OCI-LY1 (cell line): ENCODE data around the gene TSPAN4.

Experiments used
- H2AFZ ChIP-seq: fragments of 200-600 bp; sonication (generic), shearing (Covaris generic); 2 replicates; pipeline ENCODE4 v1.6.0; 2014; ENCODE audit warnings: antibody characterized with exemption, mild to moderate bottlenecking, low read length
- H3F3A ChIP-seq: fragments of 200-600 bp; sonication (generic), shearing (Covaris generic); 2 replicates; pipeline ENCODE4 v1.6.0; 2014; ENCODE audit warnings: mild to moderate bottlenecking, antibody characterized with exemption, low read length, moderate library complexity; ENCODE audit not compliant: insufficient read depth
- H3K27ac ChIP-seq: fragments of 200-600 bp; sonication (generic); 2 replicates; pipeline ENCODE4 v1.5.1; 2014; ENCODE audit warnings: low read length, mixed run types, mild to moderate bottlenecking, low read depth; ENCODE audit not compliant: poor library complexity, severe bottlenecking
- H3K27me3 ChIP-seq: fragments of 200-600 bp; sonication (generic); 2 replicates; pipeline ENCODE4 v1.6.0; 2014; ENCODE audit warnings: antibody characterized with exemption, mild to moderate bottlenecking, low read length, moderate library complexity; ENCODE audit not compliant: insufficient read depth
- H3K36me3 ChIP-seq: fragments of 200-600 bp; sonication (generic); 2 replicates; pipeline ENCODE4 v1.6.1; 2014; ENCODE audit warnings: mild to moderate bottlenecking, antibody characterized with exemption, low read length, moderate library complexity, mixed read lengths; ENCODE audit not compliant: insufficient read depth
- H3K4me1 ChIP-seq: fragments of 200-600 bp; sonication (generic); 2 replicates; pipeline ENCODE4 v1.5.1; 2014; ENCODE audit warnings: mild to moderate bottlenecking, low read length, moderate library complexity; ENCODE audit not compliant: insufficient read depth, severe bottlenecking
- H3K4me2 ChIP-seq: fragments of 200-600 bp; sonication (generic), shearing (Covaris generic); 2 replicates; pipeline ENCODE4 v1.6.1; 2014; ENCODE audit warnings: low read length
- H3K4me3 ChIP-seq: fragments of 200-600 bp; sonication (generic); 2 replicates; pipeline ENCODE4 v1.5.1; 2014; ENCODE audit warnings: low read length, low read depth, mild to moderate bottlenecking, mixed read lengths; ENCODE audit not compliant: poor library complexity, severe bottlenecking
- H3K79me2 ChIP-seq: fragments of 200-600 bp; shearing (Covaris generic); 2 replicates; pipeline ENCODE4 v1.6.1; 2016; ENCODE audit warnings: mixed run types, low read length, mixed read lengths; ENCODE audit not compliant: insufficient read depth
- H3K9ac ChIP-seq: fragments of 200-600 bp; sonication (generic), shearing (Covaris generic); 2 replicates; pipeline ENCODE4 v1.6.1; 2014; ENCODE audit warnings: mild to moderate bottlenecking, low read length, mixed read lengths
- H3K9me2 ChIP-seq: fragments of 200-600 bp; sonication (generic), shearing (Covaris generic); 2 replicates; pipeline ENCODE4 v1.6.1; 2014; ENCODE audit warnings: low read depth, mild to moderate bottlenecking, low read length, mixed read lengths
- H3K9me3 ChIP-seq: fragments of 200-600 bp; shearing (Covaris generic); 2 replicates; pipeline ENCODE4 v1.6.1; 2014; ENCODE audit warnings: low read length, mixed read lengths
- H4K20me1 ChIP-seq: fragments of 200-600 bp; sonication (generic), shearing (Covaris generic); 2 replicates; pipeline ENCODE4 v1.6.0; 2016; ENCODE audit warnings: mild to moderate bottlenecking, low read length; ENCODE audit not compliant: insufficient read depth
- CTCF ChIP-seq: fragments of 200-600 bp; sonication (generic), shearing (Covaris generic); IDR thresholded peaks from 2 replicates; pipeline ENCODE4 v1.5.1; 2017; ENCODE audit warnings: mild to moderate bottlenecking, antibody characterized with exemption, low read length, moderate library complexity, mixed read lengths
- EZH2 ChIP-seq: fragments of 200-600 bp; sonication (generic), shearing (Covaris generic); IDR thresholded peaks from 2 replicates; pipeline ENCODE4 v1.8.0; 2017; ENCODE audit warnings: borderline replicate concordance, mixed run types, mild to moderate bottlenecking, antibody characterized with exemption, low read length, moderate library complexity, mixed read lengths

TSPAN4 gene

DNA sequence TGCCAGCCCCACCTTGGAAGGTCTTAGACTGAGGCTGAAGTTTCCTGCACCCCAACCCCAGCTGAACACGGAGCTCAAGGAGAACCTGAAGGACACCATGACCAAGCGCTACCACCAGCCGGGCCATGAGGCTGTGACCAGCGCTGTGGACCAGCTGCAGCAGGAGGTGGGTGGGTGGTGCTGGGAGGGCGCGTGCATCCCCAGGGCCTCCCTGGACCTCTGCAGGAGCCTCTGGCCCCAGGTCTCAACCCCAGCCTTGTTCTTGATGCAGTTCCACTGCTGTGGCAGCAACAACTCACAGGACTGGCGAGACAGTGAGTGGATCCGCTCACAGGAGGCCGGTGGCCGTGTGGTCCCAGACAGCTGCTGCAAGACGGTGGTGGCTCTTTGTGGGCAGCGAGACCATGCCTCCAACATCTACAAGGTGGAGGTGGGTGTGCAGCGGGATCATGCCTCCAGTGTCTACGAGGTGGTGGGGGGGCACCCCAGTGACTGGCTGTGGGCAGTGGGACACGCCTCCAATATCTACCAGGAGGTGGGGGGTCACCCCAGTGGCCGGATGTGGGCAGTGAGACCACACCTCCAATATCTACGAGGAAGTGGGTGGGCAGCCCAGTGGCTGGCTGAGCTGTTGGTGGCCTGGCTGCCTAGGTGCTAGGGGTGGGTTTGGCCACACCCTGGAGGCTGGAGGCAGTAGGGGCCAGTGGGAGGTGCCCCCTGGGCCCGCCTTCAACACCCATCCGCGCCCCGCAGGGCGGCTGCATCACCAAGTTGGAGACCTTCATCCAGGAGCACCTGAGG lies 5.3 kb upstream of the TSPAN4 start:
- H3K4me2 ChIP-seq = no peak overlapping the region
- no peak overlapping the region for H3K27ac ChIP-seq
- peaks cover 38% of the 10 kb centered on the region for H3K36me3 ChIP-seq
- TF ChIP-seq CTCF (no peak), EZH2 (no peak)
- no peaks in the 10 kb centered on the region for H3K9me3 ChIP-seq
- no peak overlapping the region for H2AFZ ChIP-seq
- no peaks in the 10 kb centered on the region for H4K20me1 ChIP-seq
- H3K9me2 ChIP-seq = no peaks in the 10 kb centered on the region
- peaks cover 15% of the 10 kb centered on the region for H3K4me1 ChIP-seq
- no peak overlapping the region for H3K9ac ChIP-seq
- H3K79me2 ChIP-seq = peaks cover 8% of the 10 kb centered on the region; the same call in 1 of the 2 replicates
- no peak overlapping the region for H3K4me3 ChIP-seq
- no peaks in the 10 kb centered on the region for H3F3A ChIP-seq
- H3K27me3 ChIP-seq = no peaks in the 10 kb centered on the region

GRCh38 chr11:837990-838307 lies 4.7 kb upstream of the TSPAN4 start:
- no peaks in the 10 kb centered on the region for H3K9me3 ChIP-seq
- no peak overlapping the region for H3K27ac ChIP-seq
- peaks cover 38% of the 10 kb centered on the region for H3K36me3 ChIP-seq
- H2AFZ ChIP-seq = no peak overlapping the region
- H3K4me3 ChIP-seq = no peak overlapping the region
- H4K20me1 ChIP-seq = no peaks in the 10 kb centered on the region
- H3K9ac ChIP-seq = no peak overlapping the region
- H3K27me3 ChIP-seq = no peaks in the 10 kb centered on the region
- H3K79me2 ChIP-seq = peaks cover 8% of the 10 kb centered on the region; the same call in 1 of the 2 replicates
- H3K4me2 ChIP-seq = no peak overlapping the region
- H3F3A ChIP-seq = no peaks in the 10 kb centered on the region
- H3K4me1 ChIP-seq = peaks cover 15% of the 10 kb centered on the region
- TF ChIP-seq EZH2 (no peak), CTCF (no peak)
- H3K9me2 ChIP-seq = no peaks in the 10 kb centered on the region

GRCh38 chr11:838441-839279 lies 4.0 kb upstream of the TSPAN4 start:
- H3K79me2 ChIP-seq = peaks cover 8% of the 10 kb centered on the region; the same call in 1 of the 2 replicates
- H3K27ac ChIP-seq = no peak overlapping the region
- no peak overlapping the region for H2AFZ ChIP-seq
- H3K4me3 ChIP-seq = no peak overlapping the region
- H3K4me1 ChIP-seq = peaks cover 21% of the 10 kb centered on the region
- H3K36me3 ChIP-seq = peaks cover 38% of the 10 kb centered on the region
- H4K20me1 ChIP-seq = no peaks in the 10 kb centered on the region
- no peaks in the 10 kb centered on the region for H3K9me2 ChIP-seq
- no peaks in the 10 kb centered on the region for H3K9me3 ChIP-seq
- no peaks in the 10 kb centered on the region for H3F3A ChIP-seq
- no peaks in the 10 kb centered on the region for H3K27me3 ChIP-seq
- H3K9ac ChIP-seq = no peak overlapping the region
- H3K4me2 ChIP-seq = no peak overlapping the region
- TF ChIP-seq EZH2 (no peak), CTCF (no peak; the same call in 1 of the 2 replicates)
